Keratinocyte (primary cell): ENCODE measurements around the gene PKNOX2.

Experiments used
- EZH2 ChIP-seq: IDR thresholded peaks from one replicate; pipeline ENCODE4 v1.6.1; 2012; ENCODE audit warnings: inconsistent platforms, mild to moderate bottlenecking, low read length, moderate library complexity
- TF ChIP-seq, protein P1 (sequence below), 3 experiments: IDR thresholded peaks in 1 of 3; conservative IDR thresholded peaks in 1 of 3; optimal IDR thresholded peaks in 1 of 3; 2 replicates in 2 of 3; 3 replicates in 1 of 3; pipeline versions ENCODE3 to v1.5.1; 2011; ENCODE audit warnings: low read length in 3 of 3, mild to moderate bottlenecking in 3 of 3, moderate library complexity in 2 of 3, control low read depth in 1 of 3, inconsistent platforms in 1 of 3; ENCODE audit not compliant: insufficient read depth in 2 of 3; ENCODE audit errors: extremely low read depth in 1 of 3

DNA sequence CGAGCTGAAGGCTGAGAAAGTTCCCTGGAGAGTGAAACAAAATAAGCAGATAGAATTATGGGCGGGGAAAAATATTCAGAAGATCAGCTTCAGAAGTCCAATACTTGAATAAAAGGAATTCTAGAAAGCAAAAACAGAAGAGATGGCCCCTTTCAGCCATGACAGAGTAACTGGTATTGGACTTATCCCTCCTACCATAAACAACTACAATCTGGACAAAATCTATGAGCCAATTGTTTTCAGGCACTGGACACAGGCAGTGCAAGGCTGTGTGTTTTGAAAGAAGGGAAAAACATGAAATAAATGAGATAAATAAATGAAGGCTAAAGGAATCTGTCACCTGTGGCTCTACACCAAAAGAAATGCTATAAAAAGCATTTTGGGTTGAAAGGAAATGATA is 305.8 kb downstream of the PKNOX2 start:
- TF ChIP-seq, protein P1, sequence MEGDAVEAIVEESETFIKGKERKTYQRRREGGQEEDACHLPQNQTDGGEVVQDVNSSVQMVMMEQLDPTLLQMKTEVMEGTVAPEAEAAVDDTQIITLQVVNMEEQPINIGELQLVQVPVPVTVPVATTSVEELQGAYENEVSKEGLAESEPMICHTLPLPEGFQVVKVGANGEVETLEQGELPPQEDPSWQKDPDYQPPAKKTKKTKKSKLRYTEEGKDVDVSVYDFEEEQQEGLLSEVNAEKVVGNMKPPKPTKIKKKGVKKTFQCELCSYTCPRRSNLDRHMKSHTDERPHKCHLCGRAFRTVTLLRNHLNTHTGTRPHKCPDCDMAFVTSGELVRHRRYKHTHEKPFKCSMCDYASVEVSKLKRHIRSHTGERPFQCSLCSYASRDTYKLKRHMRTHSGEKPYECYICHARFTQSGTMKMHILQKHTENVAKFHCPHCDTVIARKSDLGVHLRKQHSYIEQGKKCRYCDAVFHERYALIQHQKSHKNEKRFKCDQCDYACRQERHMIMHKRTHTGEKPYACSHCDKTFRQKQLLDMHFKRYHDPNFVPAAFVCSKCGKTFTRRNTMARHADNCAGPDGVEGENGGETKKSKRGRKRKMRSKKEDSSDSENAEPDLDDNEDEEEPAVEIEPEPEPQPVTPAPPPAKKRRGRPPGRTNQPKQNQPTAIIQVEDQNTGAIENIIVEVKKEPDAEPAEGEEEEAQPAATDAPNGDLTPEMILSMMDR (optimal IDR thresholded peaks at IDR 0.05 in 1 of 3, IDR thresholded peaks at IDR 0.05 in 1 of 3, conservative IDR thresholded peaks at IDR 0.05 in 1 of 3; ENCODE audit: extremely low read depth in 1 of 3, insufficient read depth in 2 of 3, low read length in 3 of 3): no peak
- no peak for TF ChIP-seq EZH2
